Fibroblast of peridontal ligament (primary cell): ENCODE measurements around the gene CELSR1.

Experiments used
- DNase-seq: peaks from one replicate; pipeline ENCODE4 v3.0.0-alpha.2; 2010; ENCODE audit errors: extremely low read depth

CELSR1 gene

DNA sequence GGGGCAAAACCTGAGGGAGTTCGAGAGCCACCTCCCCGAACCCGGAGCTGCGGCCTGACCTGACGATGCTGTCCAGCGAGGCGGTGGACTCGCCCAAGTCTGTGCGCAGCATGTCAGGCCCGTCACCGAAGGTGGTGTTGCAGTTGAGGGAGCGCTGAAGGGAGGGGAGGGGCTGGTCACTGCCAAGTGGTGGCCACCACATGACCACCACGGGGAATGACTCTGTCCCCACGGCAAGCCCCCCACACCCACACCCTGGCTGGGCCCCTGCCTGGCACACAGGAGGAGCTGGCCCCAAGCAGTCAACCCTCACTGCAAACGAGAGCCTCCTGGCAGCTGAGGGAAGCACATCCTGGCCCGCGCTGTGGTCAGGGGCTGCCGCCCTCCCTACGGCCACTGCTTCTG is 171.1 kb downstream of the CELSR1 start:
- DNase-seq, result no peak

DNA sequence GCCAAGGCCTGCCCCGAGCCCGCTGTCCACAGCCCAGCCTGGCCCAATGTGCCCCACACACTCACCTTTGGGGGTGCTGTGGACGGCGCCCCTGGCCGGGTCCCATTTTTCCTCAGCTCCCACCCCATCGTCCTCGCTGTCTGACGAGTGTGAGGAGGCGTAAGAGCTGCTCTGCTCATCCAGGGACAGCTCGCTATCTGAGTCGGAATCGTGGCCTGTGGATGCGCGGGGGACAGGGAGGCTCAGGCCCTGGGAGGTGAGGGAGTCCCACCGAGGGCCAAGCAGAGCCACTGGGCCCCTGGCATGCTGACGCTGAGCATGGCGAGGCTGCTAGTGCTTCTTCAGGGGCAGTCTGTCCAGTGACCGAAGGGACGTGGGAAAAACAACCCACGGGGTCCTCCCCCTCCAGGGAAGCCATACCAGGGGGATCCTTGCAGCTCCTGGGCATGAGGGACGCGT is 172.2 kb downstream of the CELSR1 start:
- no peak for DNase-seq

DNA sequence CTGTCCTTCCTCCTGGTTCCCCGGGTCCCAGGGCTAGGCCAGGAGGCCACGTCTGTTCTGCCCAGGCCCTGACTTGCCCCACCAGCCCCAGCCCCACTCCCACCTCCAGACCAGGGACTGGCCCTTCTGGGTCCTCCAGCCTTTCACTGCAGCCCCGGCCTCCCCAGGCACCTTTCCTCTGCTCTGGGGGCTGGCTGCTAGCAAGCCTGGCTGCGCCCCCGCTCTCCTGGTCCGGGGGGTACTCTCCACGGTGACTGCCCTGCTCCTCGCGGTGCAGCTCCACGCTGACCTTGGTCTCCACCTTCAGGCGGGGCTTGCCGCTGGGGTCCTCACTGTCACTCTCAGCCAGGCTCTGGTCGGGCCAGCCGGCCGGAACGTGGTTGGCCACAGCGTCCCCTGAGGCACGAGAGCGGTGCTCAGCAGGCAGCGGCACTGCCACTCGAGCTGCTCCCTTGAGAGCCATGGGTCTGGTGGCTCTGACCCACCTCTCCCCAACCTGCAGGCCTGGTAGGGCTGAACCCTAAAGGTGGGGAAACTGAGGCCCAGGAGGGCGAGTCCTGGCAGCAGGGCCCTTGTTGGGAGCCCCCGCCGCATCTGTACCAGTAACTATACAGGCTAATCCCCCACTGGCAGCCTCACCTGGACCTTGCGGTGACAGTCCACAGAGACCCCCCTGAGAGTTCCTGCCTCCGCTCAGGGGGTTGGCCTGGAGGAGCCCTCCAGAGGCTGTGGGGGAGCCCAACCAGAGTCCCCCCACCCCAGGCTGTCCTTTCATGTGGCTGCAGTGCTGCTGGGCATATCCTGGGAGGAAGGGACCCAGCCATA is 172.9 kb downstream of the CELSR1 start:
- no peak for DNase-seq

DNA sequence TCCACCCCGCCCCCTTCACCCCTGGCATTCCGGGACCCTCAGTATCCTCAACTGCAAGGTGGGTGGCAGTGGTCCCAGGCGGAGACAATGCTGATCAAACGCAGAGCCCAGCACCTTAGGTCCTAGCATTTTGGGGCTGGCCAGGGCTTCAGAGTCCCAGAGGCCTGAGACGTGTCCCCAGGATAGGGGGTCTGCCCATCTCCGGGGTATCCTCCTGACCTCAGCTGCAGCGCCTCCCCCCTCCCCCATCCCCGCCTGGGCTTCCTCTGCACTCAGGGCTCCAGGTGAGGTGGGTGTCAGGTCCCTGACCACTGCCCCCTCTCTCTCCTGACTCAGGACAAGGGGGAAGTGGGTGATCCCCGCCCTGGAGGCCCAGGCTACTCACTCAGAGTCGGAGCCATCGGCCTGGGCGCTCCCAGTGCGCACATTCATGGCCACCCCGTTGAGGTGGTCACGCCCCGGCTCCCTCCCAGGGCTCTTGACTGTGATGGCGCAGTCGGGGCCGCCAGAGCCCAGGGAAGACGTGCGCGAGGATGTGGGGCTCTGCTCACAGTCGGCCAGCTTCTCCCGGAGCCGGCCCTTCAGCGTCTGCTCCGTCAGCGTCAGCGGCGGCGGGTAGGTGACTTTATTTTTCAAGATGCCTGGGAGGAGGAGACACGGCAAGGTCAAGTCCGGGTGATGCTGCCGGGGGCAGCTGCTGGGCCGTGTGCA is 173.7 kb downstream of the CELSR1 start:
- no peak for DNase-seq

DNA sequence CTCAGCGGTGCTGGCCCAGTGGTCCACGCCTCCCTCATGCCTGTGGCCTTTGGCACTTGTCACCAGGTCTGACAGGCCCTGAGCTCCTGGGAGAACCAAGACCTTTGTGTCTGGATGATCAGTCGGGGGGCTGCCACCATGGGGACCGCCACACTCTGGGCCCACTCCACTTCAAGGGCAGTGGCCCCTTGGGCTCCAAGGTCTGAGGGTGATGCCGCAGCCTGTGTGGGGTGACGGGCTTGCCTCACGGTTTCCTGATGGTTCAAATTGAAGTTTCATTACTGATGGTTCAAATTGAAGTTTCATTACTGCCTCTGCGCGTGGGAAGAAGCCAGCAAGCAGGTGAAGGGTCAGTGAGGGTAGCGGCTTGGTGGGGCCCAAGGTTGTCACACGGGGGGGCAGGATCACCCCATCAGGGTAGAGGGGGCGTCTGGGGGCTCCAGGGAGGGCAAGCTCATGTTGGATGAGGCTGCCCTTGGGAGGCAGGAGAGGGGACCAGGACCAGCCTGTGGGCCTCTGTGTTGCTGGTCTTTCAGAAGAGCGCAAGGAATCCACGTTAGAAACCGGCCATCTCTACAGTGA is 174.4 kb downstream of the CELSR1 start:
- DNase-seq, result no peak

DNA sequence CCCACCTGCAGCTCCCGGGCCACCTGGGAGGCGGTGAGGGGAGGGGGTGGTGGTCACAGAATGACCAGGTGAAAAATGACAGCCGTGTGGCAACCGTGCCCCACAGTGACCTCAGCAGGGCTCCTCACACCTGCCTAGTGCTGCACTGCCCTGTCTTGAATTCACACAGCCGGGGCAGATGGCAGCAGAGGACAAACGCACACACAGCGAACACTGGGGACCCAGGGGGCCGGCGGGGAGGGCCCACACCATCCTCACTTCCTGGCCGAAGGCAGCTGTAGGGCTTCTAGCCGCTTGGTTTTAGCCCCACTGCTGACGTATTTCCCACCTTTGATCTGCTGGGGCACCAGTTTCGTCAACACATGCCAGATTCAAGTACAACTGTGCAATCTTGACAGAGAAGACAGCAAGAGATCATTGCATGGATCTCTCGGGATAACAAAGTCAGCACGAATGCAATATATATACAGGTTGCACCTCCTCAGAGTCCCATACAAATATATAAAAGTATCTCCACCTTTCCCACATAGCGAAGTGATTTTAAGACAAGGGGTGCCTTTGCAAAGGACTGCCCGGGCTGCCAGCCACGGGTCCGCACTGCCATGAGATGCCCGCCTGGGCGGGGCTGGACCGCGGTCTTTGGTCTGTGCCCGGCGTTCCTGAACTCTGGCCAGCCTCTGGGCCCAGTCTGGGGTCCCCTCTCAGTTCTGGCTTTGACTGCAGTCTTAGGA is 175.1 kb downstream of the CELSR1 start:
- no peak for DNase-seq

DNA sequence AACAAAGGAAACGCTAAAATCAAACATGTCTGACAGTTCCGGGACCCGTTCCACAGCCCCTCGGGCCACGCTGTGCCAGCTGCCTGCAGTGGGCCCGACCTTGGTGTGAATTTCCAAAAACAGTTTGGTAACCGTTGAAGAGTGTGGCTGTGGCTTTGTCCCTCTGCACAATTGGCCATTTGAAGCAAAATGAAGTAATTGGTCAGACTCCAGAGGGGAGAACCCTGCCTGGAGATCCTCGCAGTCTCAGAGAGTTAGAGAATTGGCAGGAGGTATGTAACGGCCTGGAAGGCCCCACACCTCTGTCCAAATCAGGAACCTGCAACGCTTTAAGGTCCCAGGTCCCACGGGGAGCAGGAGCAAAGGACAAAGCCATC is 175.6 kb downstream of the CELSR1 start:
- DNase-seq, result no peak

DNA sequence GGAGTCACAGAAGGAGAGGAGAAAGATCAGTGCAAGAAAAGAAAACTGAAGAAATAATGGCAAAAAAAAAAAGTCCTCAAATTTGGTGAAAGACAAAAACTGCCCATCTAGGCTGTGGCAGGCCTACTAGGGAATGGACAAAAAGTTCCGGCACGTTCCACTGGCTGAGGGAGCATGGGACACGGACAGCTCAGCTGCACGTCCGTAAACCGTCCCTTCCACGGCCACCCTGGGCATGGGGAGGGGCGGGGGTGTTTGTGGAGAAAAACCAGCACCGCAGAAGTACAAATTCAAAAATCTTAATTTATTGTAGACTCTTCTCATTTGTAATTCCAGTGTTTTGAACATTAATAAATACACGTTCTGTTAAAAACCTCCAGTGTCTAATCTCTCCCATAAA is 176.5 kb downstream of the CELSR1 start:
- DNase-seq, result no peak

DNA sequence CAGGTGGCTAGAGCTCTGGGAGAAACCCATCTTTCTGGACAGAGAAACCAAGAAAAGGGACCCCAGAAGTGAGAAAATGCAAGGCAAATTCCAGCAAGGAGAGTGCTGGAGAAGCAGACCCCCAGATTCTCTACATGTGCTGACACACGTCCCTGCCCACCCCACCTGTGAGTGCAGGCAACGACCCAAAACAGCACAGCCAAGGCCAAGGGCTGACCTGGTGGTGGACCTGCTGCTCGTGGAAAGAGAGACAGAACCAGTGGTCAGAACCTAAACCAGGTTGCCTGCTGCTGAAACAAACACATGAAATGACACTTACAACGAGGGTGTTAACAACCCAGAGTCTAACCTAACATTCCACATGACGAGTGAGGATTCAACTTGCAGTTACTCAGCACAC is 177.3 kb downstream of the CELSR1 start:
- DNase-seq, result no peak

DNA sequence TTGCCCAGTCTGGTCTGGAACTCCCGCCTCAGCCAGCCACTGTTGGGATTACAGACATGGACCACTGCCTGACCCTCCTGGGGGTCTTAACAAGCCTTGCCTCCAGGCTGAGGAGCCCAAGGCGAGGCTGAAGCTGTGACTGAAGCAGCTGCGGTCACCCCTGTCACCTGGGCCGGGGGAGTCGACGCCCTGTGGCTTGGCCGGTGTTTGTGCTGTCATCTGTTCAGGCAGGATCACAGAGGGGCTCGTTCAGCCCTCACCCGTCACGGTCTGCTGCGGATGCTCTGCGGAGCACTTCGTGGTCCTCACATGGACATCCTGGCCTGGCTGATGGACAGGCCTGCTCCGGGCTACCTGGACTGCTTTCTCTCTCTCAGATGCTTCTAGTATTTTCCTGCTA is 178.1 kb downstream of the CELSR1 start:
- no peak for DNase-seq

DNA sequence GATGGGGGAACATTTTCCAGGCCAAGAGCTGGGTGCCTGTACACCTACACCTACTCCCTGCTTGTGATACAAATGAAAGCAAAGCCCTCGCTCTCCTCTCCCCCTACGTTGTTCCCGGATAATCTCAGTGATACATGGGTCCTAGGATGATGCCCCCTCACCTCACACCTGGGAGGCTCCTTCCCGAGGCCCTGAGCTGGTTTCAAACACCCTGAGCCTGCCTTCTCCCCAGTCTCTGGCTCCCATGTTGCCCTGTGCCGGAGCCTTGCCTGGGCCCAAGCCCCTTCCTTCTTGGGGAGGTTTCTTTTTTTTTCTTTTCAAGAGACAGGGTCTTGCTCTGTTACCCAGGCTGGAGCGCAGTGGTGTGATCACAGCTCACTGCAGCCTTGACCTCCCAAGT is 178.7 kb downstream of the CELSR1 start:
- DNase-seq, result no peak

DNA sequence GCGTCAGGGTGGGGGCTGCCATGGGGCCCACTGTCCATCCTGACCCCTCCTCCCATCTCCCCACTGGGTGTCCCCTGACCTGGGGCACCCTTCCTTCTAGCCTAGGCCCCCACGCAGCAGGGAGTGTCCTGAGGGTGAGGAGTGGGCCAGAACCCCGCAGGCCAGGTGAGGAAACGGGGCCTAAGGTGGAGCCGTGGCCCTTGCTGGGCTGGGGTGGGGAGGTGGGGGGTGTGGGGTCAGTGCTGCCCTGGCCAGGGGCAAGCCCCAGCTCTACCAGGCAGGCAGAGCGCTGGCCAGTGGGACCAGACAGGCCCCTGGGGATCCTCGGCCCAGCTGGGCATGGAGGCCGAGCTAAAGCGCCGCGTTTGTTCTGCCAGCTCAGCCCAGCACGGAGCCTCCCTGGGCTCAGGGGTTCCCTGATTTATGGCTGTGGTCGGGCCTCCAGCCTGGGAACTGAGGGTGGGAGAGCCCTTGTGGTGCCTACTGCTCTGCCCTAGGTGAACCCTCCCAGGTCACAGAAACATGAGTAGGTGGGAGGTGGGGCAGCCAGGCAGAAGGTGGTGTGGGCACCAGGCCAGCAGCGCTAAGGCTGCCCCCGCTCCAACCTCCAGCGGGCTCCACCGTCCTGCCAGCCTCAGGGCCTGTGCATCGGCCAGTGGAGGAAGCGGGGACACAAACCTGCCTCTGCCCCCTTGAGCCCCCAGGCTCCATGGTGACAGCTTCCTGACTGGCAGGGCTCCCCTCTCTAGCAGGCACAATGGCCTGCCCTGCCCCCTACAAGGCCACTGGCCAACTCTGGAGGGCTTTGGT is 179.5 kb downstream of the CELSR1 start:
- no peak for DNase-seq

DNA sequence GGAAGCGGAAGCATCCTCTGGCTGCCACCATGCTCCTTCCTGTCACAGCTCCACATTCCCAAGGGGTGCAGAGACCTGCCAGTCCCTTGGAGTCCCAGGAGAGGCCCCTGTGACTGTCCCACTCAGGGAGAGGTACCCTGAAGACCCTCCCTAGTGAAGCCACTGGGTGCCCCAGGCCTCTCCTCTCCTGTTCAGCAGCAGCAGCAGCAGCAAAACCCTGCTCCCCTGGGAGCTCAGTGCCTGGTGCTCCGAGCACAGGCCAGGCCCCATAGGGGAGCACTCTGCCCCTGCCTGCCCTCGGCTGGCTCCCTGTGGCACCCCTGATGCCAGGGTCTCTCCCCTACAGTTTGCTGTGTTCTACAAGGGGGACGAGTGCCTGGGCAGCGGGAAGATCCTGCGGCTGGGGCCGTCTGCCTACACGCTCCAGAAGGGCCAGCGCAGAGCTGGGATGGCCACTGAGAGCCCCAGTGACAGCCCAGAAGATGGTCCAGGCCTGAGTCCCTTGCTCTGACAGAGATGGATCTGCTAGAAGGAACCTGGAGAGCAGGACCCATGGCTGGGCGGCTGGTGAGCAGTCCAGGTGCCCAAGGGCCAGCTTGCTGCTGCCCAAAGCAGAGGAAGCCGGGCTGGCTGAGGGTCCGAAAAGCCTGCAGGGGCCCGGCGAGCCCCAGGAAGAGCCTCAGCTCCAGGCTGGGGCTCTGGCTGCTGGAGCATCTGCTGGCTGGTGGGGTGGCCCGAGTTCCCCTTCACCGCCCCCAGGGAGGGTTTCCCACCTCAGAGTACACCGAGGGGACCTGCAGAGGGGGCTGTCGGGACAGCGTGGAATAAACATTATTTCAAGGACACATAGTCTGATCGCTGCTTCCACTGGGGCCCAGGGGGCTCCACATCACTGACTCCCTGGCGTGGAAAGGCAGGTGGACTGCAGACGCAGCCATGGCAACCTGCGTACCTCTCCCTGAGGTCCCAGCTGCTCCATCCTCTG is 180.6 kb downstream of the CELSR1 start:
- DNase-seq, result no peak

DNA sequence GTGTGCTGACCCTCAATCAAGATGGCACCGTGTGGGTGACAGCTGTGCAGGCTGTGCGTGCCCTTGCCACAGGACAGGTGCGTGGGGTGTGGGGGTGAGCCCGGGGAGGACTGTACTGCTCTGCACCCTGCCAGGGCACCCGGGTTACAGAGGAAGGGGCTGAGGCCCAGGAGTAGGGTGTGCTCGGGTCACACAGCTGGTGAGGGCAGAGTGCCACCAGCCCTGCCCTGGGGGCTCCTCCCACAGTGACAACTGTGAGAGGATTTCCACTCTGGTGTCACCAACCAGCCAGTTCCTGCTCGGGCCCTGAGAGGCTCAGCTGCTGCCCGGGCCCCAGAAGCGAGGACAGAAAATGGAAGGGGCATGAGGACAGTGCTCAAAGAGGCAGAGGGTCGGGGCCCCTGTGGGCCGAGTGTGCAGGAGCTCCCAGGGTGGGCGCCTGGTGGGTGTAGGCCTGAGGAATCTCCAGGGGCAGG is 181.4 kb downstream of the CELSR1 start:
- no peak for DNase-seq

DNA sequence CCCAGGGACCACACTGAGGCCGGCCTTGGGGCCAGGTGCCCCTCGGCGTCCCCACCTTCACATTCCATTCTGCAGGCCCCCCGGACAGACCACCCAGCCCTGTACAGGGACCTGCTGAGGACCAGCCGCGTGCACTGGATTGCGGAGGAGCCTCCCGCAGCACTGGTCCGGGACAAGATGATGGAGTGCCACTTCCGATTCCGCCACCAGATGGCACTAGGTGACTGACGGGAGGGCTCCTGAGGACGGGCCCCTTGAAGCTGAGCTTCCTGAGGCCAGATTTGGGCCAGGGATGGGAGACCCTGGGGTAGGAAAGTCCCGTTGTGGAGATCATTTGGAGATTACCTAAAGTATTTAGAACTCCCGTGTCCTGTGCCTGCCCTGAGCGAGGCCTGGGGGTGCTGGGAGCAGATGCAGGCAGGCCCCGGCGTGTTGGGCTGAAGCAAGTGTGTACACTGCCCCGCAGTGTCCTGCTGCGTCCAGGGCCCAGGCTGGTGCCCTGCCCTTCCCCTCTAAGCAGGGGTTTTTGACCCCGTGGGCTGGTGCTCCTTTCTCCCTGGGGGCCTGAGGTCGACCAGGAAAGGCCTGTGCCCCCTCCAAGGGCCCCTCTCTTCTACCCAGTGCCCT is 181.9 kb downstream of the CELSR1 start:
- peak; percentile 62 for DNase-seq

DNA sequence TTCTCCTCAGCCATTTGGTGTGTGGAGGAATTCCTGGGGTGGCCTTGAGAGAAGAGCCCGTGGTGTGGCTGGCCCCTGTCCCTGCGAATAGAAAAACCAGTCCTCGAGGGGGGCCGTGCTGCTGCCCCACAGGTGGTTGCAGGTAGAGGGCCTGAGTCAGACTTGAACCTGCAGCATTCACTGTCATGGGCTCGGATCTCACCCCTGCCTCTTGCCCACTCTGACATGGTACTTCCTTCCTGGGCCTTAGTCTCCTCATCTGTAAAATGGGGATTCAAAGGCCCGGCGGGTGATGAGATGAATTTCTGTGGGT is 182.5 kb downstream of the CELSR1 start:
- no peak for DNase-seq

DNA sequence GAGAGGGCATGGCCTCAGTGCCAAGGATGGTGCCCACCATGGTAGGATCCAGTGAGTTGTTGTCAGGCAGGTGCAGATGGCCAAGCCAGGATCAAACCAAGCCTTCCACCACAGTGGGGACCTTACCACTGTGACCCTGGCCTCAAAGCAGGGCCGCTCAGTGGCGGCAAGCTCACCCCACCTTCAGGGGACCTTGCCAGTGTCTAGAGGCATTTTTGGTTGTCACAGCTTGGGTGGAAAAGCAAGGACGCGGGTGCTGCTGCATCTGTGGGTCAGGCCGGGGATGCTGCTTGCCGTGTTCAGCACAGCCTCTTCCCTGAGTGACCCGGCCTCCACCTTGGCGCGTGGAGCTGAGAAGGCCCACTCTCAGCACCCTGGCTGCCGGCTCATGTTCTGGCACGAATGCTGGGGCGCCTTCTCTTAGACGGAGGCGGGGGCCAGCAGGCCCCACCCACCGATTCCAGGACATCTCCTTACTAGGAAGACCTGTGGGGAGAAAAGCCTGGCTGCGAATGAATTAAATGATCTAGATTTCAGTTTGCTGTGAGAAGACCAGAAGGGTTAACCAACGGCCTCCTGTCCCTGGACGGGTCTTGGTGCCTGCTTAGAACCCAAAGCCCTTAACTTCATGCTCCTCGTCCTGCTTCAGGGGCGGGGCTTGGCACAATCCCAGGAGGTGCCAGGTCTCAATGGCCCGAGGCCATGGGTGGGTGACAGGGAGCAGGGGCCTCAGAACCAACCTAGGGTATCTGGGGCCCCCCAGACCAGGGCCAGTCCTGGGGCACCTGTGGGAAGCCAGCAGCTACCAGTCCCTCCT is 183.0 kb downstream of the CELSR1 start:
- no peak for DNase-seq

DNA sequence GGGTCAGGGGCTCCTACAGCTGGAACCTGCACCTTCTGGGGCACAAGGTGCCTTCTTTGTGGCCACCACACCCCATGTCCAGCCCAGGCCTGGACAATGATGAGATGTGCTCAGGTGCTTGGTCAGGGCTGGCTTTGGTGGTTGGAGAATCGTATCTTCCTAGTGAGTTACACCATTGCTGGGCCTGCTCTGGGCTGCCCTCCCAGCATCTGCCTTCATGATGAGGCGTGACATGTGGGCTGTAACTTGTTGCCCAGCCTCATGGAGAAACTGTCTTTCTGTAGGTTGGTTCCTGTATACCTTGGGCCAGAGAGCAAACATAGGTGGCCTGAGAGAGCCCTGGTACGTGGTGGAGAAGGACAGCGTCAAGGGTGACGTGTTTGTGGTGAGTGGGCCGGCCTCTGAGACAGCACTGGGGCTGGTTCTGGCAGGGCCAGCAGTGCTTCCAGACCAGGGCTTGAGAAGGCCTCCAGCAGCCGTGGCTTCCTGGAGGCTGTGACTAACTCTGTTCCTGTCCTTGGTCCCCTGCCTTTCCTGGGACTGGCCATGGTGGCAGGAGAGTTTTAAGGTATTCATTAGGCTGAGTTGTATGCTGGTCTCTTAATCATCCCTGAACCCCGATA is 183.8 kb downstream of the CELSR1 start:
- DNase-seq, result no peak
